Measurements from ENCODE around the gene OPCML. TPM values are rescaled to one million over a fixed set of nuclear protein-coding genes. Genes with fewer than 3 reads are reported as not detected.

The OPCML gene
- total RNA-seq, 1 donor from 2014 or later, result 4.1 TPM

DNA sequence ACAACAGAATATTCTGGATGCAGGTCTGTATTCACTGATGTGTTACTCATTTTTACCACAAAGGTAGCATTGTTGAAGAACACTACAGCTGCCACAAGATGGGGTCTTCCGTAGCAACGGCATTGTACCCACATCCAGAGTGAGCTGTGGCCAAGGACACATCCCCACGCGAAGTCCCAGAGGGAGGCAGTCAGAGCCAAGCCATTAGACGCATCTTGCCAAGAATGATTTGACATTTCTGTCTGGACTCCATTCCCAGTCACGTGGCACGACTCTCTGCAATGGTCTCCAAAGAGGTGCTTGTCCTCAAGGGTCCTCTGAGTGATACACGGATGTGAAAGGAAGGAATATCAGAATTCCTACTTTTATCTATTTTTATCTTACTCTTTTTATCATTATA lies 15.5 kb downstream of the OPCML start:
- DNase-seq (ENCODE audit: low spot score), result no peak
- H3K27me3 Mint-ChIP-seq (ENCODE audit: unreplicated experiment), result peaks cover 1% of the 10 kb centered on the region
- TF ChIP-seq, protein P1, sequence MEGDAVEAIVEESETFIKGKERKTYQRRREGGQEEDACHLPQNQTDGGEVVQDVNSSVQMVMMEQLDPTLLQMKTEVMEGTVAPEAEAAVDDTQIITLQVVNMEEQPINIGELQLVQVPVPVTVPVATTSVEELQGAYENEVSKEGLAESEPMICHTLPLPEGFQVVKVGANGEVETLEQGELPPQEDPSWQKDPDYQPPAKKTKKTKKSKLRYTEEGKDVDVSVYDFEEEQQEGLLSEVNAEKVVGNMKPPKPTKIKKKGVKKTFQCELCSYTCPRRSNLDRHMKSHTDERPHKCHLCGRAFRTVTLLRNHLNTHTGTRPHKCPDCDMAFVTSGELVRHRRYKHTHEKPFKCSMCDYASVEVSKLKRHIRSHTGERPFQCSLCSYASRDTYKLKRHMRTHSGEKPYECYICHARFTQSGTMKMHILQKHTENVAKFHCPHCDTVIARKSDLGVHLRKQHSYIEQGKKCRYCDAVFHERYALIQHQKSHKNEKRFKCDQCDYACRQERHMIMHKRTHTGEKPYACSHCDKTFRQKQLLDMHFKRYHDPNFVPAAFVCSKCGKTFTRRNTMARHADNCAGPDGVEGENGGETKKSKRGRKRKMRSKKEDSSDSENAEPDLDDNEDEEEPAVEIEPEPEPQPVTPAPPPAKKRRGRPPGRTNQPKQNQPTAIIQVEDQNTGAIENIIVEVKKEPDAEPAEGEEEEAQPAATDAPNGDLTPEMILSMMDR (IDR thresholded peaks at IDR 0.05; ENCODE audit: unreplicated experiment), result no peak
- no peak overlapping the region for H3K4me3 Mint-ChIP-seq (ENCODE audit: unreplicated experiment)
- H3K4me1 Mint-ChIP-seq (ENCODE audit: unreplicated experiment), result peaks cover 54% of the 10 kb centered on the region
- H3K27ac Mint-ChIP-seq (ENCODE audit: unreplicated experiment), result no peak overlapping the region
- H3K36me3 Mint-ChIP-seq (ENCODE audit: low read depth, unreplicated experiment), result no peaks in the 10 kb centered on the region
- H3K9me3 Mint-ChIP-seq (ENCODE audit: unreplicated experiment), result no peaks in the 10 kb centered on the region

DNA sequence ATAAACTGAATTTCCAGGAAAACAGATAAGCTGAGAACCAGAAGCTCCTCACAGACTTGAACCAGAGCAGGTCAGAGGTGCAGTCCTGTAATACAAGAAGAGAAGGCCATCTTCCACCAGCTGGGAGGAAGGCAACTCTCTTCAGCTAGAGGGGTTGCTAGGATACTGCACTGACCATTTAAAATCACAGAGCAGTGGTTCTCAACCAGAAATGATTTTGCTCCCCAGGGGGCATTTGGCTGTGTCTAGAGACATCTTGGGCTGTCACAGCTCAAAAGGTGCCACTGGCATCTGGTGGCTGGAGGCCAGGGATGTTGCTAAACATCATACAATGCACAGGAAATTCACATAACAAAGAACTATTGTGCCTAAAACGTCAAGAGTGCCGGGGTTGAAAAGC lies 17.2 kb downstream of the OPCML start:
- Mint-ChIP-seq H3K27ac (ENCODE audit: unreplicated experiment) (peak overlapping the region; percentile 70), H3K4me3 (ENCODE audit: unreplicated experiment) (no peak overlapping the region), H3K9me3 (ENCODE audit: unreplicated experiment) (no peaks in the 10 kb centered on the region), H3K4me1 (ENCODE audit: unreplicated experiment) (peaks cover 42% of the 10 kb centered on the region), H3K36me3 (ENCODE audit: low read depth, unreplicated experiment) (no peaks in the 10 kb centered on the region), H3K27me3 (ENCODE audit: unreplicated experiment) (peaks cover 3% of the 10 kb centered on the region)
- TF ChIP-seq, protein P1 (IDR thresholded peaks at IDR 0.05; ENCODE audit: unreplicated experiment), result no peak
- no peak for DNase-seq (ENCODE audit: low spot score)

DNA sequence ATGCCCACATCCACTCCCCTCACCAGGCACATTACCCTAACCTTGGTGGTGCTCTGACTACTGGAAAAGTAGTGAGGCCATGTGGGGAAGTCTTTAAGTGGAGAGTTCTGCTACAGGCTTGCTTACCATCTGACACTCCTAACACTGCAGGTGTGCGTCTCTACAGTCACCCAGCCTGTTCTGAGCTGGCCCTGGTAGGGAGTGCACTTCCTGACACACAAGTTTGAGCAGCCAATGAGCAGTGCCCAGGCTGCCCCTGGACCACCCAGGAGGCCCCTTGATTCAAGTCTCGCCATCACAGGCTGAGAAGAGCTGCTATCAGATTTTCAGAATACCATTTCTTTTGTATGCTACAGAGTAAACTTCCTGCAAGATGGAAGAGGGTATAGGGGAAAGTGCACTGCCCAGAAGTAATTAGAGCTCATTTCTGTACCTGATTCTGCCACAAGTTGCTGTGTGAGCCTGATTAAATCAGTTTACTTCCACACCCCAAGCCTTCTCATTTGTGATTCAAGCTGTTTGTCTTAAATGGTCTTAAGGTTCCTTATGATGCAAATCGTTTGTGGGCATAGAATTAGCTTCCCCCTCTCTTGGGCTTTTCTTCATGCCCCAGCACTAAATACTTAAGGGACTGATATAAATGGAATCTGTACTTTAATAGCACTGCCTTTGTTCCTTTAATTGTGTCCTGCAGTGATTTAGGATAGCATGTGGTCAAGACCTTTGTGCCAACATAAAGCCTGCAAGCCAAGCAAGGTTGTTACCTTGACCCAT lies 22.2 kb downstream of the OPCML start:
- Mint-ChIP-seq H3K36me3 (ENCODE audit: low read depth, unreplicated experiment) (no peaks in the 10 kb centered on the region), H3K4me1 (ENCODE audit: unreplicated experiment) (peaks cover 47% of the 10 kb centered on the region), H3K27ac (ENCODE audit: unreplicated experiment) (no peak overlapping the region), H3K4me3 (ENCODE audit: unreplicated experiment) (no peak overlapping the region), H3K9me3 (ENCODE audit: unreplicated experiment) (no peaks in the 10 kb centered on the region), H3K27me3 (ENCODE audit: unreplicated experiment) (peaks cover 4% of the 10 kb centered on the region)
- TF ChIP-seq, protein P1 (IDR thresholded peaks at IDR 0.05; ENCODE audit: unreplicated experiment), result no peak
- no peak for DNase-seq (ENCODE audit: low spot score)

DNA sequence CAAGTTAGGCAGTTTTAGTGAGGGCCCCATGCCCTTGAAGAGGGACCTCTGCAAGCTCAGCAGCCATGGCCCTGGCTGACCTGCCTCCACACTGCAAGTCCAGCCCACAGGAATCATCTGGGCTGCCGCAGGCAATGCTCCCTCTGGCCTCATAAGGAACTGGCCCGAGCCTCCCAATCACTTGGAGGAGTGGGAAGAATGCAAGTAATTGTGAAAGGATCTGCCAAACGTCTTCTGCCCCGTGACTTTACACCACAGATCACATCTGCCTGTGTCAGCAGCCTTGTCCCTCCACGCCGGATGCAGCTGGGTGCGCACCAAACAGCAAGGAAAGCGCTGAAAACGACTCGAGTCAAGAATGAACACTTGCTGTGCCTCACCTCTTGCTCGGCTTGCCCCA lies 23.8 kb downstream of the OPCML start:
- Mint-ChIP-seq H3K9me3 (ENCODE audit: unreplicated experiment) (no peaks in the 10 kb centered on the region), H3K27ac (ENCODE audit: unreplicated experiment) (no peak overlapping the region), H3K36me3 (ENCODE audit: low read depth, unreplicated experiment) (no peaks in the 10 kb centered on the region), H3K27me3 (ENCODE audit: unreplicated experiment) (peaks cover 6% of the 10 kb centered on the region), H3K4me1 (ENCODE audit: unreplicated experiment) (peaks cover 39% of the 10 kb centered on the region), H3K4me3 (ENCODE audit: unreplicated experiment) (no peak overlapping the region)
- TF ChIP-seq, protein P1 (IDR thresholded peaks at IDR 0.05; ENCODE audit: unreplicated experiment), result no peak
- no peak for DNase-seq (ENCODE audit: low spot score)

DNA sequence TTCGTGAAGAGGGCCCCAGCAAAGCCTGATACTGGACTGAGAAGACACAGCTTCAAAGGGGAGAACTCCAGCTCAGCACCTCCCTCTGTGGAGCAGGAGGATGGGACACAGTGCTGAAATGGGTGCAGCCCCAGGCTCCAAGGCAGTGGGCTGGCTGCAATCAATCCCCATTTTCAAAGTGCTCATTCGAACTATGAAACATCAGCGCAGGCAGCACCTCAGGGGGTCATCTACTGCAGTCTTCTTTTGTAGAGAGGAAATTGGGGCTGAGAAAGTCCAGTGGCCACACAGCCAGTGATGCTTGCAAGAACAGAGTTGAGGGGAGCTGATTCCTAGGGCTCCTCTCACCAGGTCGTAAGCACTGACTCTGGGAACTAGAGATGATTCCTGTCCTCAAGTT lies 25.1 kb downstream of the OPCML start:
- peaks cover 40% of the 10 kb centered on the region for H3K4me1 Mint-ChIP-seq (ENCODE audit: unreplicated experiment)
- no peak overlapping the region for H3K27ac Mint-ChIP-seq (ENCODE audit: unreplicated experiment)
- H3K9me3 Mint-ChIP-seq (ENCODE audit: unreplicated experiment), result no peaks in the 10 kb centered on the region
- no peak overlapping the region for H3K4me3 Mint-ChIP-seq (ENCODE audit: unreplicated experiment)
- H3K27me3 Mint-ChIP-seq (ENCODE audit: unreplicated experiment), result peaks cover 9% of the 10 kb centered on the region
- TF ChIP-seq, protein P1 (IDR thresholded peaks at IDR 0.05; ENCODE audit: unreplicated experiment), result no peak
- no peak for DNase-seq (ENCODE audit: low spot score)
- H3K36me3 Mint-ChIP-seq (ENCODE audit: low read depth, unreplicated experiment), result no peaks in the 10 kb centered on the region
